GM20000 (cell line): ENCODE results near the gene BANF2.

Experiments
- DNase-seq: peaks from one replicate; pipeline ENCODE4 v3.0.0; 2012; ENCODE audit warnings: low spot score
- CTCF ChIP-seq: IDR thresholded peaks from 2 replicates; pipeline ENCODE4 v1.5.1; 2012; ENCODE audit warnings: mild to moderate bottlenecking, control low read depth; ENCODE audit errors: extremely low read depth, missing control alignments

BANF2 gene

GRCh38 chr20:17711267-17711627 lies 11.5 kb downstream of the BANF2 start:
- no peak for DNase-seq
- TF ChIP-seq CTCF, result no peak

- no peak for TF ChIP-seq CTCF
- no peak for DNase-seq
Observed at GRCh38 chr20:17712201-17712600, 12.4 kb downstream of the BANF2 start.

- DNase-seq, result no peak
- no peak for TF ChIP-seq CTCF
Observed at GRCh38 chr20:17712708-17713107, 12.9 kb downstream of the BANF2 start.

GRCh38 chr20:17714597-17714996 lies 14.8 kb downstream of the BANF2 start:
- TF ChIP-seq CTCF, result no peak
- DNase-seq, result no peak

- no peak for DNase-seq
- no peak for TF ChIP-seq CTCF
Observed at GRCh38 chr20:17715075-17715474, 15.3 kb downstream of the BANF2 start.

- no peak for TF ChIP-seq CTCF
Observed at GRCh38 chr20:17716331-17716730, 16.6 kb downstream of the BANF2 start.

GRCh38 chr20:17720755-17721154 lies 21.0 kb downstream of the BANF2 start:
- TF ChIP-seq CTCF, result no peak
- DNase-seq, result no peak

More at GRCh38 chr20:17716331-17716730, 16.6 kb downstream of the BANF2 start:
- DNase-seq, result no peak
